KMS-11 (cell line): ENCODE results near the gene PCNX1.
"Not testable (repeated sequence)": the region's sequence is repeated elsewhere in the genome, so short reads cannot be mapped to it uniquely, and the experiment has no call there.

ENCODE experiments used
- H2AFZ ChIP-seq: fragments of 200-600 bp; sonication (generic); 2 replicates; pipeline ENCODE4 v1.6.1; 2016; ENCODE audit warnings: antibody characterized with exemption, mixed run types, low read depth
- H3K27ac ChIP-seq: fragments of 200-600 bp; sonication (generic); 2 replicates; pipeline ENCODE4 v1.6.1; 2016; ENCODE audit warnings: mild to moderate bottlenecking, mixed run types
- H3K27me3 ChIP-seq: fragments of 200-600 bp; sonication (generic); 2 replicates; pipeline ENCODE4 v1.6.1; 2017; ENCODE audit warnings: mild to moderate bottlenecking, low read depth, mixed run types, moderate library complexity; ENCODE audit not compliant: insufficient read depth
- H3K36me3 ChIP-seq: fragments of 200-600 bp; sonication (generic); 2 replicates; pipeline ENCODE4 v1.6.1; 2017; ENCODE audit warnings: mild to moderate bottlenecking, mixed run types; ENCODE audit not compliant: insufficient read depth
- H3K4me1 ChIP-seq: fragments of 200-600 bp; sonication (generic); 2 replicates; pipeline ENCODE4 v1.6.1; 2016; ENCODE audit warnings: mild to moderate bottlenecking, low read depth, mixed run types; ENCODE audit not compliant: poor library complexity, severe bottlenecking
- H3K4me2 ChIP-seq: fragments of 200-600 bp; sonication (generic); 2 replicates; pipeline ENCODE4 v1.7.0; 2016; ENCODE audit warnings: mild to moderate bottlenecking, mixed run types
- H3K4me3 ChIP-seq: fragments of 200-600 bp; sonication (generic); IDR thresholded peaks from 2 replicates; pipeline ENCODE4 v1.6.1; 2017; ENCODE audit warnings: low read depth, low read length, mixed read lengths; ENCODE audit not compliant: insufficient read depth
- H3K79me2 ChIP-seq: fragments of 200-600 bp; sonication (generic); 2 replicates; pipeline ENCODE4 v1.6.1; 2016; ENCODE audit warnings: low read depth, mixed run types; ENCODE audit not compliant: insufficient read depth
- H3K9ac ChIP-seq: fragments of 200-600 bp; sonication (generic); 2 replicates; pipeline ENCODE4 v1.6.1; 2016; ENCODE audit warnings: mild to moderate bottlenecking, mixed run types
- H4K20me1 ChIP-seq: fragments of 200-600 bp; sonication (generic); 2 replicates; pipeline ENCODE4 v1.6.1; 2016; ENCODE audit warnings: mild to moderate bottlenecking, mixed run types; ENCODE audit not compliant: insufficient read depth
- TF ChIP-seq, protein P1 (sequence below): fragments of 200-600 bp; sonication (generic); conservative IDR thresholded peaks from 2 replicates; pipeline ENCODE4 v1.6.1; 2017; ENCODE audit warnings: low read depth, mild to moderate bottlenecking, antibody characterized with exemption, low read length, moderate library complexity, mixed read lengths

The PCNX1 gene

GRCh38 chr14:71121711-71122110, 214.5 kb downstream of the PCNX1 start:
- no peak overlapping the region for H3K27ac ChIP-seq
- H4K20me1 ChIP-seq, result no peaks in the 10 kb centered on the region
- no peak overlapping the region for H3K4me2 ChIP-seq
- no peak overlapping the region for H3K4me3 ChIP-seq
- H3K27me3 ChIP-seq, result no peaks in the 10 kb centered on the region
- no peaks in the 10 kb centered on the region for H3K36me3 ChIP-seq
- H3K9ac ChIP-seq, result no peak overlapping the region
- no peaks in the 10 kb centered on the region for H3K4me1 ChIP-seq
- no peaks in the 10 kb centered on the region for H3K79me2 ChIP-seq
- no peak overlapping the region for H2AFZ ChIP-seq
- TF ChIP-seq, protein P1, sequence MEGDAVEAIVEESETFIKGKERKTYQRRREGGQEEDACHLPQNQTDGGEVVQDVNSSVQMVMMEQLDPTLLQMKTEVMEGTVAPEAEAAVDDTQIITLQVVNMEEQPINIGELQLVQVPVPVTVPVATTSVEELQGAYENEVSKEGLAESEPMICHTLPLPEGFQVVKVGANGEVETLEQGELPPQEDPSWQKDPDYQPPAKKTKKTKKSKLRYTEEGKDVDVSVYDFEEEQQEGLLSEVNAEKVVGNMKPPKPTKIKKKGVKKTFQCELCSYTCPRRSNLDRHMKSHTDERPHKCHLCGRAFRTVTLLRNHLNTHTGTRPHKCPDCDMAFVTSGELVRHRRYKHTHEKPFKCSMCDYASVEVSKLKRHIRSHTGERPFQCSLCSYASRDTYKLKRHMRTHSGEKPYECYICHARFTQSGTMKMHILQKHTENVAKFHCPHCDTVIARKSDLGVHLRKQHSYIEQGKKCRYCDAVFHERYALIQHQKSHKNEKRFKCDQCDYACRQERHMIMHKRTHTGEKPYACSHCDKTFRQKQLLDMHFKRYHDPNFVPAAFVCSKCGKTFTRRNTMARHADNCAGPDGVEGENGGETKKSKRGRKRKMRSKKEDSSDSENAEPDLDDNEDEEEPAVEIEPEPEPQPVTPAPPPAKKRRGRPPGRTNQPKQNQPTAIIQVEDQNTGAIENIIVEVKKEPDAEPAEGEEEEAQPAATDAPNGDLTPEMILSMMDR, result no peak

DNA sequence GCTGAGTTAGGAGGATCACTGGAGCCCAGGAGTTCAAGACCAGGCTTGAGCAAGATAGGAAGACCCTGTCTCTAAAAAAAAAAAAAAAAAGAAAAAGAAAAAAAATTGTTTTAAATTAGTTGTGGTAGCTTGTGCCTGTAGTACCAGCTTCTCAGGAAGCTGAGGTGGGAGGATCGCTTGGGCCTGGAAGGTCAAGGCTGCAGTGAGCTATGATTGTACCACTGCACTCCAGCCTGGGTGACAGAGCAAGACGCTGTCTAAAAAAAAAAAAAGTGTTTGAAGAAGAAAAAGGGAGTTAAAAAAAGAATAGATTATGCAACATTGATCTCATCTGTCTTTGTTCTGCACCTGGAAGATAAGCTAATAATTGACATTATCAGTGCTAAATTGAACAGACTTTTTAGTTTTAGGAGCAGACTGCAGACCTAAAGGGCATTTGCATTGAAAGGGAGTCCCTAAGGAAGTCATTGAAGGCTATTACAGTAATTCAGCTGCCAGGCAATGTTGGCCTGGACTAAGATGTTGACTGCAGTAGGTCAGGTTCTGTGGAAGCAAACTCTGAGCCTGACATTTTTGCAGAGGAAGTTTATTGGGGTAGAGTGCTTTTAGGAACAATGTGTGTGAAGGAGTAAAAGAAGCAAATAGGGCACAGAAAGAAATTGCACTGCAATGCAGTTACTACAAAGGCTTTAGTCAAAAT, 215.8 kb downstream of the PCNX1 start:
- H3K9ac ChIP-seq, result no peak overlapping the region
- H3K36me3 ChIP-seq, result no peaks in the 10 kb centered on the region
- no peak overlapping the region for H3K27ac ChIP-seq
- H4K20me1 ChIP-seq, result no peaks in the 10 kb centered on the region
- no peaks in the 10 kb centered on the region for H3K4me1 ChIP-seq
- no peaks in the 10 kb centered on the region for H3K27me3 ChIP-seq
- TF ChIP-seq, protein P1, result no peak
- H3K4me3 ChIP-seq, result no peak overlapping the region
- no peaks in the 10 kb centered on the region for H3K79me2 ChIP-seq
- no peak overlapping the region for H3K4me2 ChIP-seq
- H2AFZ ChIP-seq, result no peak overlapping the region

- Histone ChIP-seq H3K79me2 (no peaks in the 10 kb centered on the region), H3K27ac (no peak overlapping the region), H3K4me3 (no peak overlapping the region), H2AFZ (no peak overlapping the region), H3K4me1 (no peaks in the 10 kb centered on the region), H4K20me1 (no peaks in the 10 kb centered on the region), H3K27me3 (no peaks in the 10 kb centered on the region), H3K4me2 (no peak overlapping the region), H3K36me3 (no peaks in the 10 kb centered on the region), H3K9ac (no peak overlapping the region)
- TF ChIP-seq, protein P1, result no peak
Measured at GRCh38 chr14:71123579-71124135, 216.4 kb downstream of the PCNX1 start.

- not testable (repeated sequence) for H3K27ac ChIP-seq, H3K79me2 ChIP-seq, H3K27me3 ChIP-seq, H3K4me3 ChIP-seq, H3K4me2 ChIP-seq, H4K20me1 ChIP-seq, H3K4me1 ChIP-seq, H3K36me3 ChIP-seq, H3K9ac ChIP-seq, H2AFZ ChIP-seq
Measured at GRCh38 chr14:71129716-71130490, 222.6 kb downstream of the PCNX1 start.
